ENCODE measurements around the gene BACH1.

BACH1 gene

GRCh38 chr21:29297483-29298347, 1.0 kb upstream of the BACH1 start:
- no peak for TF ChIP-seq CTCF (IDR thresholded peaks at IDR 0.05)

- no peak for TF ChIP-seq CTCF (IDR thresholded peaks at IDR 0.05)
Measured at GRCh38 chr21:29299046-29299915, 559 bp downstream of the BACH1 start.

- no peak for TF ChIP-seq CTCF (IDR thresholded peaks at IDR 0.05)
Measured at GRCh38 chr21:29299916-29300806, 1.4 kb downstream of the BACH1 start.

- no peak for TF ChIP-seq CTCF (IDR thresholded peaks at IDR 0.05)
Measured at GRCh38 chr21:29300807-29301138, 2.1 kb downstream of the BACH1 start.

- no peak for TF ChIP-seq CTCF (IDR thresholded peaks at IDR 0.05)
Measured at GRCh38 chr21:29301691-29302090, 3.0 kb downstream of the BACH1 start.

GRCh38 chr21:29302359-29302875, 3.7 kb downstream of the BACH1 start:
- TF ChIP-seq CTCF (IDR thresholded peaks at IDR 0.05) = no peak

- TF ChIP-seq CTCF (IDR thresholded peaks at IDR 0.05) = no peak
Measured at GRCh38 chr21:29303288-29303687, 4.6 kb downstream of the BACH1 start.
